ENCODE results near the gene MRTFA. TPM values are rescaled to one million over a fixed set of nuclear protein-coding genes. Genes with fewer than 3 reads are reported as not detected.

Gene MRTFA
- total RNA-seq: 60.8 TPM

DNA sequence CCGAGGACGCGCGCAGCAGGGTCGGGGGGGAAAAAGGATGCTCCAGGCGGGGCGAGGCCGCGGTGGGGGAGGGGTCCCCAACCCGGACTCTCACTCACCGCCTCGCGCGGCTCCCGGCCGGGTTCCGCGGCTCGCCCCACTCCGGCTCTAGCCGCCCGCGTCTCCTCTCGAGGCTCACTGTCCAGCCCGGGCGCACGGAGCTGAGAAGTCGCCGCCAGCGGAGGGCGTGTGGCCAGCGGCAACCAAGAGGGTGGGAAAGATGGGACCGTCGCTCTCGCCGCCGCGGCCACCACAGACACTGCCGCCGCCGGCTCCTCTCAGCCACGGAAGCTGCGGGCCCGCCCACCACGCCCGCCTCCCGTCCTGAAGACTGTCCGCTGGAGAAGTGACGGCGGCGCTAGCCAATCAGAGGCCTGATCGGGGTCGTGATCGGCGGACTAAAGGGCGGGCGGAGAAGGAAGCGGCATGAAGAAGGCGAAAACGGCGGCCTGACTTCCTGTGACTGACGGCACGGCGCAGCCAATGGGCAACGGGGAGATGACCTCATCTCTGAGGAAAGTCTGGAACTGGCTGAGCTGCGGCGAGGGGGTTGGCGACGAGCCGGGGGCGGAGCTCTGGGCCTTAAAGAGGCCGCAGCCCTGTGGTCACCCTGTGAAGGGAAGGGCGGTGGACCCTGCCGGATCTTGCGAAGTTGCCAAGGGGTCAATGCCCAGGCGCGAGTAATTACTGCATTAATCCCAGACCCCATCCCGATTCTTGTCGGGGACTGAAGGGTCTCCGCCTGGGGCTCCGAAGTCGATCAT, at the start of gene MRTFA:
TSS of gene MRTFA (minus strand) at position 340 of the 803 bp plus-strand sequence.

DNA sequence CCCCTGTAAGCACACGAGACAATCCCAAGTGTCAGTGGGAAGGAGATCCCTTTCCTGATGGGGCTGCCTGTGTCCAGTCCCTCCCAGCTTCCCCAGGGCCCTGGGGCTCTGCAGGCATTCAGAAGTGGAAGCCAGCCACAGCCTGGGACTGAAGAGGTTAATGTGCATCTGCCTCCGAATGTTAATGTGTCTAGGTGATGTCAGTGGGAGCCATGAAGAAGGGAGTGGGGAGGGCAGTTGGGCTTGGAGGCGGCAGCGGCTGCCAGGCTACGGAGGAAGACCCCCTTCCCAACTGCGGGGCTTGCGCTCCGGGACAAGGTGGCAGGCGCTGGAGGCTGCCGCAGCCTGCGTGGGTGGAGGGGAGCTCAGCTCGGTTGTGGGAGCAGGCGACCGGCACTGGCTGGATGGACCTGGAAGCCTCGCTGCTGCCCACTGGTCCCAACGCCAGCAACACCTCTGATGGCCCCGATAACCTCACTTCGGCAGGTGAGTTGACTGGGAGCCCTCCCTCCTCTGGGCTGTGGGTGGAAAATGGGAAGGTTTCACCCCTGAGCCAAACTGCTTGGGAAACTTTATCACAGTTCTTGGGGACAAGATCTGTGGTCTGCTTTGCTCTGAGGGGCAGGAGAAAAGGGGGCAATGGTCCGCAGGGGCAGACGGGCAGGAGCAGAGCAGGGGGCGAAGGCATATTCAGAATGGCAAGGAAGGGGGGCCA, 42.9 kb upstream of the MRTFA start, which contains the start of gene MCHR1:
TSS of gene MCHR1 (plus strand) at position 236 of the 715 bp plus-strand sequence. CDS start at position 405, 169 bp downstream.

Other genes starting within 250 kb of the MRTFA start
- 0.29 TPM for gene MCHR1, start 42.8 kb upstream of the MRTFA start, total RNA-seq
- gene SLC25A17, start 182.6 kb upstream of the MRTFA start, total RNA-seq: 17.1 TPM
- gene ST13, start 219.9 kb upstream of the MRTFA start, total RNA-seq: 140 TPM
- 13.8 TPM for gene XPNPEP3, start 220.4 kb upstream of the MRTFA start, total RNA-seq
- not detected for gene DNAJB7, start 225.4 kb upstream of the MRTFA start, total RNA-seq

All from metanephros (tissue), 1 donor.